ENCODE data around the gene DAAM1. TPM values are rescaled to one million over a fixed set of nuclear protein-coding genes. Genes with fewer than 3 reads are reported as not detected.

DAAM1 gene
- polyA plus RNA-seq, 1 of the 3 experiments (the other 2 are of a cell fraction), result 5.1 TPM

DNA sequence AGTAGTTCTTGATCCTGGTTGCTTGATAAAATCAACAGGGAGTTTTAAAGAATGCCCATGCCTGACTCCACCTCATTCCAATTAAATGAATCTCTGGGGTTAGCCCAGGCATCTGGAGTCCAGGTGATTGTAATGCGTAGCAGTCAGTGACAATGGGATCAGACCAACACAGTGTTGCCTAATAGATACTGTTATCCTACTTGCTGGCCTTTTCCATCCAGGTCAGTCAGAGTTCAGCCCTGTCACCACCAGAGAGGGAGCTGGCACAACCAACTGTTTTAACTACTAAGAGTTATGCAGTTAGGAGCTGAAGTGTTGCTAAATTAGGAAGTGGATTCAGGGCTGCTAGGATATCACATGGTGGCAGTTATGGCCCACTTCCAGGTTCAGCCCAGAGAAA, 169.6 kb downstream of the DAAM1 start (continued):
- TF ChIP-seq, protein P1, sequence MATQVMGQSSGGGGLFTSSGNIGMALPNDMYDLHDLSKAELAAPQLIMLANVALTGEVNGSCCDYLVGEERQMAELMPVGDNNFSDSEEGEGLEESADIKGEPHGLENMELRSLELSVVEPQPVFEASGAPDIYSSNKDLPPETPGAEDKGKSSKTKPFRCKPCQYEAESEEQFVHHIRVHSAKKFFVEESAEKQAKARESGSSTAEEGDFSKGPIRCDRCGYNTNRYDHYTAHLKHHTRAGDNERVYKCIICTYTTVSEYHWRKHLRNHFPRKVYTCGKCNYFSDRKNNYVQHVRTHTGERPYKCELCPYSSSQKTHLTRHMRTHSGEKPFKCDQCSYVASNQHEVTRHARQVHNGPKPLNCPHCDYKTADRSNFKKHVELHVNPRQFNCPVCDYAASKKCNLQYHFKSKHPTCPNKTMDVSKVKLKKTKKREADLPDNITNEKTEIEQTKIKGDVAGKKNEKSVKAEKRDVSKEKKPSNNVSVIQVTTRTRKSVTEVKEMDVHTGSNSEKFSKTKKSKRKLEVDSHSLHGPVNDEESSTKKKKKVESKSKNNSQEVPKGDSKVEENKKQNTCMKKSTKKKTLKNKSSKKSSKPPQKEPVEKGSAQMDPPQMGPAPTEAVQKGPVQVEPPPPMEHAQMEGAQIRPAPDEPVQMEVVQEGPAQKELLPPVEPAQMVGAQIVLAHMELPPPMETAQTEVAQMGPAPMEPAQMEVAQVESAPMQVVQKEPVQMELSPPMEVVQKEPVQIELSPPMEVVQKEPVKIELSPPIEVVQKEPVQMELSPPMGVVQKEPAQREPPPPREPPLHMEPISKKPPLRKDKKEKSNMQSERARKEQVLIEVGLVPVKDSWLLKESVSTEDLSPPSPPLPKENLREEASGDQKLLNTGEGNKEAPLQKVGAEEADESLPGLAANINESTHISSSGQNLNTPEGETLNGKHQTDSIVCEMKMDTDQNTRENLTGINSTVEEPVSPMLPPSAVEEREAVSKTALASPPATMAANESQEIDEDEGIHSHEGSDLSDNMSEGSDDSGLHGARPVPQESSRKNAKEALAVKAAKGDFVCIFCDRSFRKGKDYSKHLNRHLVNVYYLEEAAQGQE (IDR thresholded peaks at IDR 0.05; ENCODE audit: low read depth, low read length), result no peak
- peak; percentile 87 for TF ChIP-seq RXRA (IDR thresholded peaks at IDR 0.05; ENCODE audit: borderline replicate concordance, low read depth)
- no peak for TF ChIP-seq MXI1 (IDR thresholded peaks at IDR 0.05; ENCODE audit: low read depth, low read length)
- no peak for TF ChIP-seq MEF2A (IDR thresholded peaks at IDR 0.05; ENCODE audit: borderline replicate concordance, low read depth)
- TF ChIP-seq CHD2 (IDR thresholded peaks at IDR 0.05; ENCODE audit: low read length, partially characterized antibody), result peak; percentile 25
- TF ChIP-seq SMC3 (IDR thresholded peaks at IDR 0.05; ENCODE audit: low read depth, low read length), result no peak
- peak; percentile 98 for TF ChIP-seq TCF12 (IDR thresholded peaks at IDR 0.05)
- peak; percentile 70; the same call in 1 of the 2 replicates for TF ChIP-seq SIN3A (IDR thresholded peaks at IDR 0.05; ENCODE audit: borderline replicate concordance, low read depth, low read length)

DNA sequence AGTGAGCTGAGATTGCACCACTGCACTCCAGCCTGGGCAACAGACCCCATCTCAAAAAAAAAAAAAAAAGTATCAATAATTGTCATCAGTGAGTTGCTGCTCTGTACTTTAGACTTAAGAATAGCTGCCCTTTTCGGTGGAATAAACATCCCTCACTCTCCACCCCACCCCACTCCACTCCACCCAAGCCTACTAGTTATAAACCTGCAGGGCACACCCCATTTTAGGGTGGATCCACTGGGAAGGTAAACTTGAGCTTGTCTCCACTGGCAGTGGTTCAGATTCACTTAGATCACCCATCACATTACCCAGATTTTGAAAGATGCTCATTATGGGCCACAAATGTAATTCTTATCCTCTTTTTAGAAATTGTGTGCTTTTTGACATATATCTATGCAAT, 170.3 kb downstream of the DAAM1 start:
- no peak overlapping the region for H2AFZ ChIP-seq (ENCODE audit: low read depth)
- H3K27me3 ChIP-seq (ENCODE audit: insufficient read depth), result no peaks in the 10 kb centered on the region
- no peak overlapping the region for H3K4me3 ChIP-seq (ENCODE audit: low read depth in 2 of 2, low read length in 1 of 2)
- TF ChIP-seq FOXJ3 (CRISPR knock-in tag; IDR thresholded peaks at IDR 0.05), result no peak
- TF ChIP-seq, protein P2, sequence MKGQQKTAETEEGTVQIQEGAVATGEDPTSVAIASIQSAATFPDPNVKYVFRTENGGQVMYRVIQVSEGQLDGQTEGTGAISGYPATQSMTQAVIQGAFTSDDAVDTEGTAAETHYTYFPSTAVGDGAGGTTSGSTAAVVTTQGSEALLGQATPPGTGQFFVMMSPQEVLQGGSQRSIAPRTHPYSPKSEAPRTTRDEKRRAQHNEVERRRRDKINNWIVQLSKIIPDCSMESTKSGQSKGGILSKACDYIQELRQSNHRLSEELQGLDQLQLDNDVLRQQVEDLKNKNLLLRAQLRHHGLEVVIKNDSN (IDR thresholded peaks at IDR 0.05; ENCODE audit: borderline replicate concordance, low read depth), result no peak
- TF ChIP-seq SMC3 (IDR thresholded peaks at IDR 0.05; ENCODE audit: low read depth, low read length), result no peak
- TF ChIP-seq, protein P3, sequence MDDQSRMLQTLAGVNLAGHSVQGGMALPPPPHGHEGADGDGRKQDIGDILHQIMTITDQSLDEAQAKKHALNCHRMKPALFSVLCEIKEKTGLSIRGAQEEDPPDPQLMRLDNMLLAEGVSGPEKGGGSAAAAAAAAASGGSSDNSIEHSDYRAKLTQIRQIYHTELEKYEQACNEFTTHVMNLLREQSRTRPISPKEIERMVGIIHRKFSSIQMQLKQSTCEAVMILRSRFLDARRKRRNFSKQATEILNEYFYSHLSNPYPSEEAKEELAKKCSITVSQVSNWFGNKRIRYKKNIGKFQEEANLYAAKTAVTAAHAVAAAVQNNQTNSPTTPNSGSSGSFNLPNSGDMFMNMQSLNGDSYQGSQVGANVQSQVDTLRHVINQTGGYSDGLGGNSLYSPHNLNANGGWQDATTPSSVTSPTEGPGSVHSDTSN (IDR thresholded peaks at IDR 0.05), result no peak
- no peak for TF ChIP-seq SIN3A (IDR thresholded peaks at IDR 0.05; ENCODE audit: borderline replicate concordance, low read depth, low read length)
- ChIA-PET CTCF (interaction anchor here (0.9 to 1.0 kb wide), 2 partner anchors 11 to 18 kb away, joined by 3 read pairs; no protein-coding TSS in a partner anchor), POLR2A (no interaction called here)
- H3K4me1 ChIP-seq (ENCODE audit: control insufficient read depth in 1 of 2, insufficient read depth in 2 of 2, low read depth in 1 of 2, low read length in 1 of 2), result peaks cover 32 to 38% of the 10 kb centered on the region in 2 experiments; a peak in 3 of 4 replicates
- H3K79me2 ChIP-seq (ENCODE audit: insufficient read depth), result no peaks in the 10 kb centered on the region
- H3F3A ChIP-seq (replicated peaks; ENCODE audit: insufficient read depth), result peaks cover 13% of the 10 kb centered on the region
- H3K36me3 ChIP-seq (replicated peaks in 1 of 2; ENCODE audit: control insufficient read depth in 1 of 2, insufficient read depth in 2 of 2, low read length in 1 of 2), result peaks cover 17 to 27% of the 10 kb centered on the region in 2 experiments
- H3K27ac ChIP-seq (ENCODE audit: low read depth in 2 of 2, low read length in 1 of 2), result peak overlapping the region in 1 of 2 experiments; percentile 56; a peak in 1 of 4 replicates
- H3K9me2 ChIP-seq, result no peaks in the 10 kb centered on the region
- no peak for DNase-seq
- H3K9ac ChIP-seq, result no peak overlapping the region
- WGBS (ENCODE audit: low lambda C conversion rate), result 93% methylated on average over 1 of the region's 1 CpG
- H4K20me1 ChIP-seq (ENCODE audit: insufficient read depth), result no peaks in the 10 kb centered on the region
- H3K9me3 ChIP-seq, result no peaks in the 10 kb centered on the region
- H3K4me2 ChIP-seq, result no peak overlapping the region
